Coronary artery (tissue), 2 donors: ENCODE results near the gene DPEP1.
"Not testable (repeated sequence)": the region's sequence is repeated elsewhere in the genome, so short reads cannot be mapped to it uniquely, and the experiment has no call there.

ENCODE experiments used
- DNase-seq: peaks from one replicate; pipeline ENCODE4 v3.0.0-alpha.2; 2017; ENCODE audit warnings: low spot score
- H3K27ac ChIP-seq, 2 donors: fragments of 200-600 bp; sonication (generic); one replicate each; pipeline ENCODE4 v1.5.1; 2016 to 2019
- H3K4me3 ChIP-seq: fragments of 200-600 bp; sonication (generic); 2 replicates; pipeline ENCODE4 v1.5.1; 2016; ENCODE audit warnings: mild to moderate bottlenecking, moderate library complexity
- CTCF ChIP-seq: fragments of 200-600 bp; sonication (generic); IDR thresholded peaks from one replicate; pipeline ENCODE4 v1.5.1; 2019; ENCODE audit warnings: antibody characterized with exemption

DPEP1 gene

GRCh38 chr16:89633064-89633631 is 19.7 kb downstream of the DPEP1 start:
- no peak for TF ChIP-seq CTCF
- Histone ChIP-seq H3K27ac (no peak overlapping the region), H3K4me3 (no peak overlapping the region)
- no peak for DNase-seq

DNA sequence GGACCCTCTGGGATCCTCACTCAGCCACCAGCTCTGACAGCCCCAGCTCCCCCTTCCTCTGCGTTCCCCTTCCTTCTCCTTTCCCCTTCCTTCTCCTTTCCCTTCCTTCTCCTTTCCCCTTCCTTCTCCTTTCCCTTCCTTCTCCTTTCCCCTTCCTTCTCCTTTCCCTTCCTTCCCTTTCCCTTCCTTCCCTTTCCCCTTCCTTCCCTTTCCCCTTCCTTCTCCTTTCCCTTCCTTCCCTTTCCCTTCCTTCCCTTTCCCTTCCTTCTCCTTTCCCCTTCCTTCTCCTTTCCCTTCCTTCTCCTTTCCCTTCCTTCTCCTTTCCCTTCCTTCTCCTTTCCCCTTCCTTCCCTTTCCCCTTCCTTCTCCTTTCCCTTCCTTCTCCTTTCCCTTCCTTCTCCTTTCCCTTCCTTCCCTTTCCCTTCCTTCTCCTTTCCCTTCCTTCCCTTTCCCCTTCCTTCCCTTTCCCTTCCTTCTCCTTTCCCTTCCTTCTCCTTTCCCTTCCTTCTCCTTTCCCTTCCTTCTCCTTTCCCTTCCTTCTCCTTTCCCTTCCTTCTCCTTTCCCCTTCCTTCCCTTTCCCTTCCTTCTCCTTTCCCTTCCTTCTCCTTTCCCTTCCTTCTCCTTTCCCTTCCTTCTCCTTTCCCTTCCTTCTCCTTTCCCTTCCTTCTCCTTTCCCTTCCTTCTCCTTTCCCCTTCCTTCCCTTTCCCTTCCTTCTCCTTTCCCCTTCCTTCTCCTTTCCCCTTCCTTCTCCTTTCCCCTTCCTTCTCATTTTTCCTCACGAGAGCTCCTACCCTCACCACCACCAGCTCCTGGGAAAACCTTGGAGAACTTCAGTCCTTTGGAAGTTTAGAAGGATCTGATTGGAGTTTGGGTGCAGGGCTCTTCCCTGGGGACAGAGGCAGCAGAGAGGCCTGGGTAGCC is 21.3 kb downstream of the DPEP1 start:
- not testable (repeated sequence) for DNase-seq, H3K27ac ChIP-seq, H3K4me3 ChIP-seq

DNA sequence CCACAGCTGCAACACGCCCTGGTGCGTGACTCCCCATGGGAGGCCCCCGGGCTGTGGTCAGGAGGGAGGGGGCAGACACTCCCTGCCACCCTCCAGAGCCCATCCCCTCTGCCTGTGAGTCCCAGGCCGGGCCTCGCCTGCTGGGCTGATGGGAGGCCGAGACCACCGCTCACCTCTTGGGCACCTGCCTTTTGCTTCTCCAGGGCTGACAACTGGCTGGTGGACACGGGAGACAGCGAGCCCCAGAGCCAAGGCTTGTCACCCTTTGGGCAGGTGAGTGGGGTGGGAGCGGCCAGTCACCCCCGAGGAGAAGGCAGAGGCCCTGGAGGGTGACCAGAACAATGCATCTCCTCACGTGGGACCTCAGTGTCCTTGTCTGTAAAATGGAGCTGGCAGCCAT is 23.2 kb downstream of the DPEP1 start:
- no peak overlapping the region for H3K27ac ChIP-seq
- TF ChIP-seq CTCF, result no peak
- no peak for DNase-seq
- H3K4me3 ChIP-seq, result no peak overlapping the region

- TF ChIP-seq CTCF, result no peak
- Histone ChIP-seq H3K27ac (no peak overlapping the region), H3K4me3 (no peak overlapping the region)
- DNase-seq, result no peak
These were observed 23.9 kb downstream of the DPEP1 start for GRCh38 chr16:89637379-89637778.

- no peak for TF ChIP-seq CTCF
- Histone ChIP-seq H3K27ac (no peak overlapping the region), H3K4me3 (no peak overlapping the region)
- DNase-seq, result no peak
These were observed 25.0 kb downstream of the DPEP1 start for GRCh38 chr16:89638455-89638854.

GRCh38 chr16:89639385-89639784 is 25.9 kb downstream of the DPEP1 start:
- no peak overlapping the region for H3K27ac ChIP-seq
- no peak for TF ChIP-seq CTCF
- DNase-seq, result no peak
- no peak overlapping the region for H3K4me3 ChIP-seq

DNA sequence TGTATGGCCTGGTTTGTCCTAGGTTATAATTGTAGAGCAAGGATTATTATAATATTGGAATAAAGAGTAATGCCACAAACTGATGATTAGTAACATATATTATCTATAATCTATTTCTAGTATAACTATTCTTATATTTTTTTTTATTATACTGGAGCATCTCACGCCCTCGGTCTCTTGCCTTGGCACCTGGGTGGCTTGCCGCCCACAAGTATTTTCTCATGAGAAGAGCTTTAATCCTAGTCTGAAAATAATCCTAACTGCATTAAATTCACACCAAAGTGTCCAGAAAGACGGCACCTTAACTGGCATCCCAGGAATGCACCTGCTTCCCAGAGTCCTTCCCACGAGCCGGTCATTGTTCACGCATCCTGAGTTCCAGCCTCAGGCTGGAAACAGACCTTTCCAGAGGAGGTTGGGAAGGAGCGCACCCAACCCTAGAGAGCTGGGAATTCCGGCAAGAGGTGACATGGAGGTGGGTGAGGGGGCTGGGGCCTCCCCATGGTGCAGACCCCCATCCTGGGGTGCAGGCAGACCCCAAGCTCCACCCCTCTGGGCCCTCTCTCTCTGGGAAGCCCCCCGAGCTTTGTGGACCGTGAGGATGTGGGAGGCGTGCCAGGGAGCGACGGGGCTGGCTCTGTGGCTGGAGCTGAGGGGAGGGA is 28.1 kb downstream of the DPEP1 start:
- no peak for DNase-seq
- H3K27ac ChIP-seq, result no peak overlapping the region
- H3K4me3 ChIP-seq, result peak overlapping the region; percentile 66
- peak; percentile 35 for TF ChIP-seq CTCF
